ENCODE results near the gene TAAR9.
A peak's percentile ranks its signal among the peaks of the same experiment; 100 is the strongest.

The TAAR9 gene

GRCh38 chr6:132537977-132538376 is at the start of gene TAAR9:
TSS of gene TAAR9 (plus strand) at chr6:132538277. CDS start at chr6:132538290, 13 bp downstream.
- DNase-seq (ENCODE audit: low read depth in 2 of 3, low spot score in 1 of 3), result no peak

- DNase-seq (ENCODE audit: low read depth in 2 of 3, low spot score in 1 of 3), result no peak
Measured at GRCh38 chr6:132489376-132489775, 48.7 kb upstream of the TAAR9 start.

GRCh38 chr6:132490024-132490423 is 48.1 kb upstream of the TAAR9 start:
- no peak for DNase-seq (ENCODE audit: low read depth in 2 of 3, low spot score in 1 of 3)

GRCh38 chr6:132490478-132491204 is 47.4 kb upstream of the TAAR9 start:
- DNase-seq (ENCODE audit: low read depth in 2 of 3, low spot score in 1 of 3), result no peak

- no peak for DNase-seq (ENCODE audit: low read depth in 2 of 3, low spot score in 1 of 3)
Measured at GRCh38 chr6:132491303-132491702, 46.8 kb upstream of the TAAR9 start.

GRCh38 chr6:132491881-132492280 is 46.2 kb upstream of the TAAR9 start:
- DNase-seq (ENCODE audit: low read depth in 2 of 3, low spot score in 1 of 3), result no peak

GRCh38 chr6:132494954-132495353 is 43.1 kb upstream of the TAAR9 start:
- no peak for DNase-seq (ENCODE audit: low read depth in 2 of 3, low spot score in 1 of 3)

- no peak for DNase-seq (ENCODE audit: low read depth in 2 of 3, low spot score in 1 of 3)
Measured at GRCh38 chr6:132495604-132496079, 42.4 kb upstream of the TAAR9 start.

GRCh38 chr6:132496519-132497180 is 41.4 kb upstream of the TAAR9 start:
- no peak for DNase-seq (ENCODE audit: low read depth in 2 of 3, low spot score in 1 of 3)

GRCh38 chr6:132498638-132499037 is 39.4 kb upstream of the TAAR9 start:
- DNase-seq (ENCODE audit: low read depth in 2 of 3, low spot score in 1 of 3), result no peak

GRCh38 chr6:132499757-132500156 is 38.3 kb upstream of the TAAR9 start:
- no peak for DNase-seq (ENCODE audit: low read depth in 2 of 3, low spot score in 1 of 3)

GRCh38 chr6:132504757-132505156 is 33.3 kb upstream of the TAAR9 start:
- no peak for DNase-seq (ENCODE audit: low read depth in 2 of 3, low spot score in 1 of 3)

- DNase-seq (ENCODE audit: low read depth in 2 of 3, low spot score in 1 of 3), result no peak
Measured at GRCh38 chr6:132505158-132505557, 32.9 kb upstream of the TAAR9 start.

GRCh38 chr6:132506461-132506860 is 31.6 kb upstream of the TAAR9 start:
- no peak for DNase-seq (ENCODE audit: low read depth in 2 of 3, low spot score in 1 of 3)

GRCh38 chr6:132506869-132507808 is 30.9 kb upstream of the TAAR9 start:
- no peak for DNase-seq (ENCODE audit: low read depth in 2 of 3, low spot score in 1 of 3)

GRCh38 chr6:132511210-132511830 is 26.8 kb upstream of the TAAR9 start:
- DNase-seq (ENCODE audit: low read depth in 2 of 3, low spot score in 1 of 3), result no peak

- no peak for DNase-seq (ENCODE audit: low read depth in 2 of 3, low spot score in 1 of 3)
Measured at GRCh38 chr6:132511831-132512220, 26.3 kb upstream of the TAAR9 start.

GRCh38 chr6:132512342-132512637 is 25.8 kb upstream of the TAAR9 start:
- no peak for DNase-seq (ENCODE audit: low read depth in 2 of 3, low spot score in 1 of 3)

GRCh38 chr6:132512638-132513632 is 25.1 kb upstream of the TAAR9 start, which contains the start of gene STX7:
TSS of gene STX7 (minus strand) at chr6:132513116. CDS start at chr6:132503530, 9,586 bp downstream.
- DNase-seq (ENCODE audit: low read depth in 2 of 3, low spot score in 1 of 3), result peak; percentile 71 to 83 (median 73)
